NCI-H146 (cell line): ENCODE measurements around the gene DDC.
"Not testable (repeated sequence)": the region's sequence is repeated elsewhere in the genome, so short reads cannot be mapped to it uniquely, and the experiment has no call there.

Source experiments
- DNase-seq: peaks from one replicate; lab custom pipeline; 2025; lab: John Stamatoyannopoulos, UW

The DDC gene

DNA sequence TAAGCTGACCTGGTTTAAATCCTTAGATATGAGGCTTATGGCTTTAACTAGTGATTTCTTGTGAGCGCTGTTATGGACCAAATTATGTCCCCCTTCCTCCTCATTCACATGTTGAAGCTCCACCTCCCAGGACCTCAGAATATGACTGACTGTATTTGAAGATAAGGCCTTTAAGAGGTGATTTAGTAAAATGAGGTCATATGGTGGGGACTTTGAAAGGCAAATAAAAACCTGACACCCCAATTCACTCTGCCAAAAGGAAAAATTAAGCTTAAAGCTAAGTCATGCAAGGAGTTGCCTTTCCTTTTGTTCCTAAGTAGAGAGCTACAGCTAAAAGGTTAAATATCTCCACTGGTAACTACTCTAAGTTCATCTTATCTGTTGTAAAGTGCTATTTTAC lies 78.7 kb downstream of the DDC start:
- DNase-seq = no peak

GRCh38 chr7:50481867-50482266 lies 83.3 kb downstream of the DDC start:
- no peak for DNase-seq

DNA sequence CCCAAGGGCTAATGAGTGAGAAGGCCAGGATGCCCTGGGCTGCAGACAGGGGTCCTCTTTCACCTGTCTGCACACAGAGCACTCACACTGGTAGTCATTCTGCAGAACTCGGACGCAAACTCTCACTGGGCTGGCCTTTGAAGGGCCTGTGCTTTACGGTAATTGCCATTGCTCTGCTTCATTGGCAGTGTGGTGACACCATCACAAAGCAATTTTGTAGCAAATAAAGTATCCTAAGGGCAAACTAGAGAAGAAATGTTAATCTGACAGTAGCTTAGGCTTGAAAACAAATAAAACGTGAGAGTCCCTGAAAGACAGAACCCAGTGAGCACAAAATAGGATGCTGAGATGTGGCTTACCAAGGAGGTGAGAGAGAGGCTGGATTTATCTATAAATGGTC lies 84.4 kb downstream of the DDC start:
- DNase-seq = no peak

DNA sequence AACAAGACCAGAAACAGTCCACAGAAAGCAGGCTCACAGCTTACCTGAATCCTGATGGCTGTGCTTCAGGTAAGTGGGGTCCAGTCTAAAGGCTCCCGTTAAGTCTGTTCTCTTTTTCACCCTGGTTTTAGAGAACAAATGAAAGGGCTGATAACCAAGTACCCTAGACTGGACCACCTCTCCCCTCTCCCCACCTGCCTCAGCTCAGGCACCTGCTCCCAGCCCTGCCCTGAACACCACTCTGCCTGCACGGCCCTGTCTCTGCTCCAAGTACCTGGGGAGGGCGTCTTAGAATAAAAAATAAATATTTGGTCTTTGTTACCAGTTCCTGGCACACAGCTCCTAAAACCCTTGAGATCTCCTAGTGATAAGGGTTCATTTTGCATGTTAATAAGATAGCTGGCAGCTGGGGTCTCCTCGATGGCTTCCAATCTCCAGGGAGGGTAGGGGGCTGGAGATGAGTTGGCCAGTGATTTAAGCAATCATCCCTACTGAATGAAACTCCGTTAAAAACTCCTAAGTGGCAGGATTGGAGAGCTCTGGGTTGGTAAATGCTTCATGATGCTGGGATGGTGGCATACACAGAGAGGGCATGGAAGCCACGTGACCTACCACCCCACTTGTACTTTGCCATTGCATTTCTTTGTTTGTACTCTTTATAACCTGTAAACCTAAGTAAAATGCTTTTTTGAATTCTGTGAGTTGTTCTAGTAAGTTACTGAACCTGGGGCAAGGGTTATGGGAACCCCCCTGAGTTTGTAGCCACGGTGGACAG lies 85.3 kb downstream of the DDC start:
- no peak for DNase-seq

GRCh38 chr7:50477640-50478039 lies 87.6 kb downstream of the DDC start:
- DNase-seq = peak; percentile 25

GRCh38 chr7:50476953-50477625 lies 88.1 kb downstream of the DDC start:
- no peak for DNase-seq

GRCh38 chr7:50475340-50475739 lies 89.9 kb downstream of the DDC start:
- peak; percentile 82 for DNase-seq

DNA sequence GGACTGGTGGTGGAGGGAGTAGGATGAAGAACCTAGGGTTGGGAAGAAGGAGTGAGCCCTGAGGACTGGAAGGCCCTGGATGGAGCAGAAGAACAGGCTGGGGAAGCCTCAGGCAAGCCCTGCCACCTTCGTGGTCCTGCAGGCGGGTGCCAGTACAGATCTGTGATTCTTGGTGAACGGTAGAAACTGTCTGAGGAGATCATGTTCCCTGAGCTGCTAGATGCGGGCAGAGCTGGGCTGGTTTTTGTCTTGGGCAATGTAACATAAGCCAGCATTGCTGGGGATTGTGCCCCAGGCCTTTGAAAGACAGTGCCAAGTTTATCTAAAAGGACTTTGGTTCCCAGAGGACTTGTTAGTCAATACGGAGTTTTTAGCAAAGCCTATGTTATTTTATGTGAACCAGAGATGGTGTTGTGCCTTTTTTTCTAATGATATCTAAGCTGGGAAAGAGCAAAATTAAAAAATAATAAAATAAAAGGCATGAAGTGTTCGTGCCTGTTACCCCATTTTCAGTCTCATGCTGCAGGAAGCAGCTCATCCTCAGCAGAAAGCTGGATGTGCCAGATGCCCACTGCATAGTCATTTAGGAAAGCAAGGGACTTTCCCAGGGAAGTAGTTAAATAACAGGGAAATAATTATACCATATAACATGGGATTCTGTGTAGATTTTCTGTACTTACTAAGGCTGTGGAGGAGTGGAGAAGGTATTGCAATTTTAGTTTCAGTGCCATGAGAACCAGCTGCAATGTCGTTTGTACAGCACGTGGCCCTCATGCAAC lies 90.6 kb downstream of the DDC start:
- no peak for DNase-seq

DNA sequence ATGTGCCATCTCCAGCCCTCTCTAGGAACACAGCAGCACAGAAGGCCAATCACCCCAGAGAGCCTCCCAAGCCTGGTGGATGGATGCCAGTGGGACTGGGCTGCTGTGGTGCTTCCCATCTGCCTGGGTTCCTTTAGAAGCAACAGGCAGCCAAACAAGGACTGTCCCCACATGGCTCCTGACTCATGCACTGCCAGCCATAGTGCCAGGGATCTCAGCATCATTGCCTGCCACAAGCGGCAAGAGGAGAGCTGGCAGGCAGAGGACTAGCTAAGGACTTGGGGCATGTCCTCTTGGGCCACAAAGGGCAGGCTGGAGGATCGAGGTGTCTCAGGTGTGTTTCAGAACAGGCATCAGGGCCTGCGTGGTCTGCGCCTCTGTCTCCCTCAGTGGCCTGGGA lies 91.7 kb downstream of the DDC start:
- DNase-seq = no peak

GRCh38 chr7:50472427-50472826 lies 92.8 kb downstream of the DDC start:
- no peak for DNase-seq

DNA sequence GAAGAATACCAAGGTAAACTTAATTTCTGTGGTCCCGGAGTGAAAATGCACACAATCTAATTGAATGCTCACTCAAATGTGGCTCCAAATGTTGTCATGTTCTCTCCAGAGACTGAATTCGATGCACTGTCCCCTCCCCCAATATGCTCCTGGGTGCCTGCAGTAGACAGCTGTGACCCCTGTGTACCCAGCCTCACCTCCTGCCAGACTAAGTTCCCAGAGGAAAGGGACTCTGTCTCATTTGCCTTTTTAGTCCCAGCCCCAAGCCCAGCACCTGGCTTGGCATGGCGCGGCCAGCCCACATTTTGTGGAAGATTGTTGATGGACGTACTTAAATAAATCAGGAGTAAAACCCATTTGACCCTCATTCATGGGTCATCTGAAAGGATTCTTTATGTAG lies 93.2 kb downstream of the DDC start:
- no peak for DNase-seq

DNA sequence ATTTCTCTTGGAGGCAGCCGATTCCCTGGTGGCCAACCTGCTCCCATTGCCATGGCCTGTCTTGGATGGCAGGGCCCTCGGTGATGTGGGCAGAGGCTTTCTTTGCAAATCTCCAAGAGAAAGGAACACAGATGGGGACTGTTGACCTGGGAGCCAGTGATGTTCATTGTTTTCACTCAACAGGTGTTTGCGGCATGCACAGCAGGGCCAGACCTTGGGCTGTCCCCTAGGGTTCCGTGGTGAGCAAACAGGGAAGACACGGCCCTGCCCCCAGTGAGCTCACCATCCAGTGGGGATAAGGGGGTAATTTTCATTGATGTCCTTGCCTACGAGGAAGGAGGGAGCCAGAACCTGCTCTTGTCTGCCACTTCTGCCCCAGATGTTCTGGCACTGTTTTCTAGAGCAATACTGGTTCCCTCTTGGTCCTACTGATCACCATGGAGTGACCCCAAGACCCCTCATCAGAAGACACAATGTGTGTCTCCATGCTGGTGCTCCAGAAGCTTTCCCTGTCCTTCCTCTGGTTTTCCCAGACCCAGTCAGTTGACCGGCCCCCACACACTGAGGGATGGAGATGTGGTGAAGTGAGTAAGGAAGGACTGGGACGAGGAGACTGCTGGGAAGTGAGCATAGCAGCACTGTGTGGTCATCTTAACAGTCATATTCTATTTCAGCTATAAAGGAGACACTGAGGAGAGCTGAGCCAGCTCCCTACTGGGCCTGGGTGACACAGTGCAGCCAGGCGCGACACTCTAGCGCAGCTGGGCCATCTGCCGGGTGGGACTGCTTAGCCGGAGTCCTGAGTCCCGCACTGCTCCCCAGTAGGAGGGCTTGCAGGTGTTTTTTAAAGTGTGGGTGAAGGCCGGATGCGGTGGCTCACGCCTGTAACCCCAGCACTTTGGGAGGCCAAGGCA lies 94.7 kb downstream of the DDC start:
- peak; percentile 61 for DNase-seq

- no peak for DNase-seq
Observed at GRCh38 chr7:50469181-50469580, 96.0 kb downstream of the DDC start.

DNA sequence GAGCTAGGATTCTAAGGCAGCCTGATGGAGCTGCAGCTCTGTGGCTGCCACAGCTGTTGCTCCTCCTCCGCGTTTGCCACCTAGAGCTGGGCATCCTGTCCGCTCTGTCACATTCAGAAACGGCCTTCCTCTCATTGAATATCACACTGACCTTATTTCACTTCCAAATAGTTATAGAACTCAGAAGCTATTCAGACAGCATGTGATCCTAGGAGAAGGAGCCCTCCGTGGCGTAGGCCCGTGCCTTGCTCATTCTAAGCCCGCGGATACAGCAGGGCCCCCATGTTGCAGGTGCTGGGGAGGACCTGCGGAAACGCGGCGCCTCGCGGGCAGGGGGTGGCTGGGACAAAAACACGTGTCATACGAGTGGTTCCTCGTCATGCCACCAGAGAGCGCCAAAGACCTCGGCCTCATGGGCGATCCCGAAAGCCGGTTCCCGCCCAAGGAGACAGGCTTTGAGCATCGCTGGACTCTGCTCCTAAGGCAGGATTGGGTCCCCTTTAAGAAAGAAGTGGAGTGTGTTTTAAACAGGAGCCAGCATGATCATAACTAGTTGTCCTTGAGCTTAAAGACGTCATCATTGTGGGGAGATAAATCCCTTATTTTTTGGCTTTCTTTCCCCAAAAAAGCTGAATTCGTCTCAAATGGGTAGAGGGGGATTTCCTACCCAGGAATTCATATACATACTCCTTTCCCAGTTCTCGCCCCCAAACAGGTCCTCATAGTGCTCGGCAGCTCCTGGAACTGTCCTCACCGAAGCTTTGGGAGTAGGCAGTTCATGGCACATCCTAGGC lies 97.2 kb downstream of the DDC start:
- DNase-seq = peak; percentile 54

DNA sequence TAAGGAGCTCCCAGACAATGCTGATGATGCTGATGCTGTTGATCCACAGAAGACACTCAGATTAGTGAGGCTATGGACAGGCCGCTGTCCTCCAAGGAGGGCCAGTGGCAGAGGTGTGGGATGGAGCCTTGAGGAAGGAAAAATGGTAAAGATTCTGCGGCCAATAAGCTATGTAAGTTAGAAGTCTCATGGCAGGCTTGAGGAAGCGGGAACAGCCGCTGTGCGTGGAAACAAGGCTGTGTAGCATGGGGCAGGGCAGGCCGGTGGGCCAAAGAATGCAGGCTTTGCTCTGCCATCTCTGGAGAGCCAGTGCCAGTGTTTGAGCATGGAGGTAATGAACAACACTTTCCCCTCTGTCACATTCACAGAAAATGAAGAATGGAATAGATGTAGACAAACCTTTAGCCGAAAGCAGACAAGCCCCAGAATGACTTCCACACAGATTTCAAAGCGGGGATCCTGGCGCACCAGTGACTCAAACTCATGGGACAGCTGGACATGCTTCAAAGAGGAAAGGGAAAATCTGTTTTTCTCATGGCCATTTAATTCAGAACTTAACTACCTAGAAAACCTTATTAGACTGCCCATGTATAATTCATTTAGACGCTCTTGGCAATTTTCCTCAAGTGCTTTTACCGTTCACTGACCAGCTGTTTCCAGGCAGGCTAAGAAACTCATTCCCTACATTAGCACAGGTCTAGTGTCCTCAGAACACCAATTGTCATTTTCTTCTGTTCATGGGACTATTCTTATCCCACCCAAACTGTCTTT lies 98.2 kb downstream of the DDC start:
- no peak for DNase-seq

DNA sequence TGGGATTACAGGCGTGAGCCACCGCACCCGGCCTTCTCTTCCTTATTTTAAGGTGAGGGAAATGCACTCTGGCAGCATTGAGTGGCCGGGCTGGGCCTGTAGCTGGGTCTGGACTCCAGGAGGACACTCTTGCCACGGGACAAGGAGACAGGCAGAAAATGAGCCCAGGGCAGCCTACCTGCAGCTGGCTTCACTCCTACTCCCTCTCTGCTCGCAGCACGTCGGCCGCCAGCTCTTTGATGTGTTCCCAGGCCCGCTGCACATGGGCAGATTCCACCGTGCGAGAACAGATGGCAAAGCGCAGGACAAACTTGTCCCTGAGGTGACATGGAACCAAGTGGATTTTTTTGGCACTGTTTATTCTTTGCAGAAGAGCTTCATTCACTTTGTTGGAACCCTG lies 102.2 kb downstream of the DDC start:
- no peak for DNase-seq

GRCh38 chr7:50462361-50462760 lies 102.8 kb downstream of the DDC start:
- no peak for DNase-seq

DNA sequence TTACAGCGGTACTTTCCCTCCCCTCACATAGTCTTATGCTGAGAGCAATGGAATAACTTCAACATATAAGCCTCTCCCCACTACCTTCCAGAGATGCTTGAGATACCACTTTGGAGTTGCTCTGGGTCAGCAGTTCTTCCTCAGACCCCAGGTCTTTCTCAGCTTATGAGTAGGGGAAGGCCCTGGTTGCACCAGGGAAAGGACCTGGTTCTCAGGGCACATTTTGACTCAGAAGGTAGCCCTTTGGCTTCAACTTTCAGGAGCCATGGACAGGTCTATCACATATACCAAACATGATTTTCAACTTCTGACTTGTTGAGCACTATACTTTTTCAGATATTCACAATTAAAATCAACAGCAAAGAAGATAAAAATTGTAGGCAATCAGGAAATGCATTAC lies 103.5 kb downstream of the DDC start:
- DNase-seq = no peak

DNA sequence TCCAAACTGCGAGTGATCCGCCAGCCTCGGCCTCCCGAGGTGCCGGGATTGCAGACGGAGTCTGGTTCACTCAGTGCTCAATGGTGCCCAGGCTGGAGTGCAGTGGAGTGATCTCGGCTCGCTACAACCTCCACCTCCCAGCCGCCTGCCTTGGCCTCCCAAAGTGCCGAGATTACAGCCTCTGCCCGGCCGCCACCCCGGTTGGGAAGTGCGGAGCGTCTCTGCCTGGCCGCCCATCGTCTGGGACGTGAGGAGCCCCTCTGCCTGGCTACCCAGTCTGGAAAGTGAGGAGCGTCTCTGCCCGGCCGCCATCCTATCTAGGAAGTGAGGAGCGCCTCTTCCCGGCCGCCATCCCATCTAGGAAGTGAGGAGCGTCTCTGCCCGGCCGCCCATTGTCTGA lies 106.0 kb downstream of the DDC start:
- not testable (repeated sequence) for DNase-seq

DNA sequence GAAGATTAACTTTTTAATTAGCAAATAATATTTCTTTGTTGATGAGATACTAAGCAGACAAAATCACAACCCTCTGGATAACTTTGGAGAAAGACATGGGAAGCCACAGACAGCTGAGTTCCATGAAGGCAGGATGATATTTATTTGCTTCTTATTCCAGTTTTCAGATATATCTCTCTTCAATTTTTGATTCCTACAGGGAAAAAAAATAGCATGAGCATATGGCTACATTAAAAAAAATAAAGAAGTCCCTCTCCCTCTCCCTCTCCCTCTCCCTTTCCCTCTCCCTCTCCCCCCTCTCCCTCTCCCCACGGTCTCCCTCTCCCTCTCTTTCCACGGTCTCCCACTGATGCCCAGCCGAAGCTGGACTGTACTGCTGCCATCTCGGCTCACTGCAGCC lies 106.6 kb downstream of the DDC start:
- not testable (repeated sequence) for DNase-seq
